GM12872 (cell line): Measurements from ENCODE around the gene L3MBTL4.

ENCODE experiments used
- TF ChIP-seq, protein P1 (sequence below): IDR thresholded peaks from 3 replicates; pipeline ENCODE4 v1.5.1; 2011; ENCODE audit warnings: low read depth, mild to moderate bottlenecking, low read length, moderate library complexity; ENCODE audit not compliant: insufficient read depth

Gene L3MBTL4

DNA sequence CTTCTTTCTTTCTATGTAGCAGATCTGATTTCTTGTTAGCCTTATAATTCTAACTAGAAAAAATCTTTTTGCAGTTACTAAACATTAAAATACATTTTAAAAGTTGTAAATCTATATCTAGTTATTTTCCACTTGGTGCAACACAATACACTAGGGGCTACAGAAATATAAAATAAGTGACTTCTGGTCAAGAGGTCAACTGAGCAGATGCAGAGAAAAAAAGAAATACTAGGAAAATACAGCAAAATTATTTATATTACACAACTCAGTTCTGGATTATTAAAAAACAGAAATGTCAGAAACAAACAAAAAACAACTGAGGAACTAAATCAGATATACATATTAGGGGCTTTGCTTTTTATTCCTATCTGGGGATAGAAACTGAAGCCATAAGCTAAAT lies 83.9 kb downstream of the L3MBTL4 start:
- TF ChIP-seq, protein P1, sequence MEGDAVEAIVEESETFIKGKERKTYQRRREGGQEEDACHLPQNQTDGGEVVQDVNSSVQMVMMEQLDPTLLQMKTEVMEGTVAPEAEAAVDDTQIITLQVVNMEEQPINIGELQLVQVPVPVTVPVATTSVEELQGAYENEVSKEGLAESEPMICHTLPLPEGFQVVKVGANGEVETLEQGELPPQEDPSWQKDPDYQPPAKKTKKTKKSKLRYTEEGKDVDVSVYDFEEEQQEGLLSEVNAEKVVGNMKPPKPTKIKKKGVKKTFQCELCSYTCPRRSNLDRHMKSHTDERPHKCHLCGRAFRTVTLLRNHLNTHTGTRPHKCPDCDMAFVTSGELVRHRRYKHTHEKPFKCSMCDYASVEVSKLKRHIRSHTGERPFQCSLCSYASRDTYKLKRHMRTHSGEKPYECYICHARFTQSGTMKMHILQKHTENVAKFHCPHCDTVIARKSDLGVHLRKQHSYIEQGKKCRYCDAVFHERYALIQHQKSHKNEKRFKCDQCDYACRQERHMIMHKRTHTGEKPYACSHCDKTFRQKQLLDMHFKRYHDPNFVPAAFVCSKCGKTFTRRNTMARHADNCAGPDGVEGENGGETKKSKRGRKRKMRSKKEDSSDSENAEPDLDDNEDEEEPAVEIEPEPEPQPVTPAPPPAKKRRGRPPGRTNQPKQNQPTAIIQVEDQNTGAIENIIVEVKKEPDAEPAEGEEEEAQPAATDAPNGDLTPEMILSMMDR: no peak

DNA sequence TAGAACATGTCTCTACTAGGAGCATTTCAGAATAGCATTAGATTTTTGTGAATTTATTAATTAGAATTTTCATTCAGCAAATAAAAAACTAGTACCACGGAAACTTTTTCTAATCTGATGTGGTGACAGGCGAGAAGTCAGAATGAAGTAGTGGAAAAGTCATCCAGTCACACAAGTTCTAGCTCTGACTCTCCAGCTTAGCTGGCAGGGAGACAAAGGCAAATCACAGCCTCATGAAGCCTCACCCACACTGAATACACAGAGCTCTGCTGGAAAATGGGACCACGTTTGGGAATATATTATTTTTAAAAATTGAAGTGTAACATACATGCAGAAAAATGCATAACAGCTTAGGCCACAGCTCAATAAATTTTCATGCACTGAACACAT lies 86.1 kb downstream of the L3MBTL4 start:
- TF ChIP-seq, protein P1: no peak

DNA sequence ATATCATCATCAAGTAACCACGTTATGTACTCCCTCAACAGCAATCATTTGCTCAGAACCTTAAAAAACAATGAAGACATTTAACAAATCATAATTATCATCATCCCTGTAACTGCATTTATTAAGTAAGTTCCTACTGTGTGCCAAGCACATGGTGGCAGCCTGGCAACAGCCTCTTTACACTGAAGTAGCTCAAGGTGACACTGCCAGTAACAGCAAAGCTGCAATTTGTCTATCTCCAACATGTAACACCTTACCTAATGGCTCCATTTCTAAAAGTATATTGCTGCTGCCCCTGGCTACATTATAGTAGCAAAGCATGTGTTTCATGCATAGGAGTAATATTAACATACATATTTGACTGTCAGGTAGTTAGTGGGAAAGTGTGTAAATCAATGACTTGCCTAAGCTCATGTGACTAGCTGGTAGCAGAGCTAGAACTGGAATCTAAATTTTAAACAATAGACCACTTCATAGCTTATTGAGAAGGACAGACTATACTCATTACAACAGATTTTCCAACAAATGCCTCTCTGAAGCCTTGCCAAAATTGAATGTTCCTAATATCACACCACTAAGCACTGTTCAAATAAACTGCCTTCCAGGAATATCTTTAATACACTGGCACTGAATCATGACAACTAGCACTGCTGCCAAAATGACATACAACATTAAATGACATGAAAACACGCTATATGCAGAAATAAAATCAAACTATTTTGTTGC lies 86.7 kb downstream of the L3MBTL4 start:
- TF ChIP-seq, protein P1: no peak

DNA sequence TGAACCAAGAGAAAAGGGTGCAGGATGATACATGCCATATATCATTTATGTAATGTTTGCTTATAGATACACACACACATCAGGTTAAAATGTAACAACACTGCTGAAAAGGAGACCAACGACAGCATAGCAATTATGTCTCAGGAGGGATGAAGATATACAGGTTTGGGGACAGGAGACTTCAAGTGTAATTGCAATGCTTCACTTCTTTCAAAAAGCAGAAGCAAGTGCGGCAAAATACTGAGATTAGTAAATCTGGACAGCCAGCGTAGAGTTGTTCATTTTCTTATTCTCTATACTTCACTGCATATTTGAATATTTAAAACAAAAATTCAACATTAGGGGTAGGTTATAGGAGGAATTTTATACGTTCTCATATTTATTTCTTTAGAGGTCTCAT lies 87.2 kb downstream of the L3MBTL4 start:
- TF ChIP-seq, protein P1: no peak

DNA sequence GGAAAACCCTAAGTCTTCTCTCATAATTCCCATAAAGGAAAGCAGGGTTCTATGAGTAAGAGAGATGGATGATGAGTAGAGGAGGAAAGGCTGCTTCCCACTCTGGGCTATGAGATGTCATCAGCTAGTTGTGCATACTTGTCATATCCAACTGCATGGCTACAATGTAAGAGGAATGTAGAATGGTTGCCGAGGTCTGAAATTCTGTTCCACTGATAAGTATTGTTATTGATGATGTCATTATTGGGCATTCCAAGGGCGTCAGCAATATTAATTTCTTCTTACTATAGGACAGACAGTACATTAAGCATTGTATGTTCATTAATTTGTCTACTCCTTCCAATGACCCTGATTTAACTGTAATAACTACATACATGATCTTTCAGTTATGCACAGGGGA lies 88.1 kb downstream of the L3MBTL4 start:
- TF ChIP-seq, protein P1: no peak

DNA sequence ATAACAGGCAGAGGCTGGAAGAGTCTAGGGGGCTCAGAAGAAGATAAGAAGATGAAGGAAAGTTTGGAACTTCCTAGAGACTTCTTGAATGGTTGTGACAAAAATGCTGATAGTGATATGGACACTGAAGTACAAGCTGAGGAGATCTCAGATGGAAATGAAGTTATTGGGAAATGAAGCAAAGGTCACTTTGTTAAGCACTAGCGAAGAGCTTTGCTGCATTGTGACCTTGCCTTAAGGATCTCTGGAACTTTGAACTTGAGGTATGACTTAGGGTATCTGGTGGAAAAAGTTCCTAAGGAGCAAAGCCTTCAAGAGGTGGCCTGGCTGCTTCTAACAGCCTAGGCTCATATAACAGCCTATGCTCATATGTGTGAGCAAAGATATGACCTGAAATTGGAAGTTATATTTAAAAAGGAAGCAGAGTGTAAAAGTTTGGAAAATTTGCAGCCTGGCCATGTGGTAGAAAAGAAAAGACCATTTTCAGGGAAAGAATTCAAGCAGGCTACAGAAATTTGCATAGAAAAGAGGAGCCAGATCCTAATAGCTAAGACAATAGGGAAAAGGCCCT lies 91.3 kb downstream of the L3MBTL4 start:
- TF ChIP-seq, protein P1: no peak

DNA sequence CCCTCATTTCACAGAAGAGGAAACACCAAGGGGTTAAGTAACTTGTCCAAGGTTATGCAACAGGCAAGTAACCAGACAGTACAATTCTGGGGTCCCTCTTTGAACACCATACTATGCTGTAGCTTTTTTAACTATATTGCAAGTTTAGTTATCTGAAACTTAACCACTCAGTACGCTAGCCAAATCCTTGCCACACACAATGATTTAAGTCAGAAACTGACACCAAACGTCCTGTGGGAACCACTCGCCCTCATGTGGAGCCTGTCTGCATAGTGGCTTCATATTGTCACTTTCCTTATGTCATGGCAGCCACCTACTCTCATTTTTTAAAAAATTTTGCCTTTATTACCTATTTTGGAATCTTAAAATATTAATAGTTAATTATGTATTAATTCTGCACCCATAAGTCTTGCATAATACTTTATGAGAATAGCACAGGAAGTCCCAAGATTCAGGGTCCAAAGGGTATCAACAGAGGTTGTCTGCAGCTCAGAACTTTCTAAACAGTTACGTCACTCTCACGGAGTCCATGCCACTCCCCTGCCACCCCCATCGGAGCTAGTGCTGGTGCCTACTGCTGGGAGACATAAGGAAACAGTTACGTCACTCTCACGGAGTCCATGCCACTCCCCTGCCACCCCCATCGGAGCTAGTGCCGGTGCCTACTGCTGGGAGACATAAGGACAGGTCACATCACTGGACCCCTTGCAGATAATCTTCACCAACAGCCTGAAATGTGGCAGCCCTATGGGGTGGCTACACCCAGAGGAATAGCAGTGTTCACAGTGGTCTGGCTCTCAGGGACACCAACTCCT lies 99.0 kb downstream of the L3MBTL4 start:
- TF ChIP-seq, protein P1: no peak
